NCI-H1048 (cell line): Measurements from ENCODE around the gene CNKSR3.

ENCODE experiments used
- DNase-seq: peaks from one replicate; lab custom pipeline; 2025; lab: John Stamatoyannopoulos, UW

The CNKSR3 gene

GRCh38 chr6:154502553-154502952, 7.9 kb downstream of the CNKSR3 start:
- DNase-seq, result no peak

- DNase-seq, result no peak
These were observed 9.0 kb downstream of the CNKSR3 start for GRCh38 chr6:154501578-154501868.

- no peak for DNase-seq
These were observed 9.5 kb downstream of the CNKSR3 start for GRCh38 chr6:154500769-154501577.

- DNase-seq, result no peak
These were observed 10.5 kb downstream of the CNKSR3 start for GRCh38 chr6:154499855-154500589.

GRCh38 chr6:154498340-154498934, 12.0 kb downstream of the CNKSR3 start:
- no peak for DNase-seq

GRCh38 chr6:154496793-154497517, 13.5 kb downstream of the CNKSR3 start:
- no peak for DNase-seq

GRCh38 chr6:154496186-154496585, 14.3 kb downstream of the CNKSR3 start:
- DNase-seq, result no peak

GRCh38 chr6:154494592-154495311, 15.7 kb downstream of the CNKSR3 start:
- DNase-seq, result no peak

- DNase-seq, result no peak
These were observed 18.7 kb downstream of the CNKSR3 start for GRCh38 chr6:154491567-154492470.

GRCh38 chr6:154489822-154490221, 20.7 kb downstream of the CNKSR3 start:
- DNase-seq, result no peak

- DNase-seq, result no peak
These were observed 21.6 kb downstream of the CNKSR3 start for GRCh38 chr6:154488802-154489437.

GRCh38 chr6:154488248-154488593, 22.3 kb downstream of the CNKSR3 start:
- DNase-seq, result no peak

GRCh38 chr6:154487367-154488247, 22.9 kb downstream of the CNKSR3 start:
- no peak for DNase-seq

- DNase-seq, result no peak
These were observed 24.7 kb downstream of the CNKSR3 start for GRCh38 chr6:154485815-154486214.

GRCh38 chr6:154484942-154485341, 25.5 kb downstream of the CNKSR3 start:
- DNase-seq, result no peak

GRCh38 chr6:154482858-154483257, 27.6 kb downstream of the CNKSR3 start:
- DNase-seq, result no peak

- no peak for DNase-seq
These were observed 28.9 kb downstream of the CNKSR3 start for GRCh38 chr6:154481521-154482013.

- no peak for DNase-seq
These were observed 30.5 kb downstream of the CNKSR3 start for GRCh38 chr6:154479771-154480639.
